ENCODE data around the gene SHC3. TPM values are rescaled to one million over a fixed set of nuclear protein-coding genes. Genes with fewer than 3 reads are reported as not detected.

SHC3 gene
- total RNA-seq, 1 experiment from 2014 or later: 4.0 TPM

DNA sequence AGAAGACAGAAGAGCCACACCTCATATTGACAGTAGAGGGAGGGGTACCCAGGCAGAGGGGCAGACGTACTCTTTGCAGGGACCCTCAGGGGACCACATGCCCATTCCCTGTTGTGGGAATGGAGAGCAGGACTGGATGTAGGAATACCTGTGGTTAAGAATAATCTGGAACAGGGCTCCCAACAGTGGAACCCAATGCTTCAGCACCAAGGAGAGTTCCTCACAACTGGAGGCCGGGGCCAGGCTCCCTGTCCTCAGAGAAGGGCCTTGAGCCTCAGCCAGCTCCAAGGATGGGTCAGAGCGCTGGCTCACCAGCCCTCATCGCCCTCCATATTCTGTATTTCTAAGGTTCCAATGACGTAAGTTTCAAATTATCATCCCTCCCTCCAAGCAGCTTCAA, 7.4 kb upstream of the SHC3 start:
- CTCF ChIA-PET: no interaction called here

DNA sequence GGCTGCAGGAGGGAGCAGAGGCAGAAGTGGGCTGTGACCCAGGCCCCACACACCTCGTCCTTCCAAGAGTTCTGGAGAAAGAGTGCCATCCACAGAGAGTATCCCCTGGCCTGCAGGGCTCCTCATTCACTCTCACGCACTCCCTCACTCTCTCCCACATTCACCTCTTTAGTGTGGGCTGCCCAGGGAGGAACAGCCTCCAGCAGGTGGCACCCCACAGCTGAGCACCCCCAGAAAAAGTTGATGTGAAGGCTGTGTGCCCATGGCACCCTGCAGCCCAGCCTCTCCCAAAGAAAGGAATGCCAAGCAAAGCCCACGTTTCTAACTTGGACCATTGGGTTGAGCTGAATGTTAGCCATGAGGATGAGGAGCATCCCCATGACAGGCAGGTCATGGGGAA, 4.5 kb upstream of the SHC3 start:
- TF ChIP-seq, protein P1, sequence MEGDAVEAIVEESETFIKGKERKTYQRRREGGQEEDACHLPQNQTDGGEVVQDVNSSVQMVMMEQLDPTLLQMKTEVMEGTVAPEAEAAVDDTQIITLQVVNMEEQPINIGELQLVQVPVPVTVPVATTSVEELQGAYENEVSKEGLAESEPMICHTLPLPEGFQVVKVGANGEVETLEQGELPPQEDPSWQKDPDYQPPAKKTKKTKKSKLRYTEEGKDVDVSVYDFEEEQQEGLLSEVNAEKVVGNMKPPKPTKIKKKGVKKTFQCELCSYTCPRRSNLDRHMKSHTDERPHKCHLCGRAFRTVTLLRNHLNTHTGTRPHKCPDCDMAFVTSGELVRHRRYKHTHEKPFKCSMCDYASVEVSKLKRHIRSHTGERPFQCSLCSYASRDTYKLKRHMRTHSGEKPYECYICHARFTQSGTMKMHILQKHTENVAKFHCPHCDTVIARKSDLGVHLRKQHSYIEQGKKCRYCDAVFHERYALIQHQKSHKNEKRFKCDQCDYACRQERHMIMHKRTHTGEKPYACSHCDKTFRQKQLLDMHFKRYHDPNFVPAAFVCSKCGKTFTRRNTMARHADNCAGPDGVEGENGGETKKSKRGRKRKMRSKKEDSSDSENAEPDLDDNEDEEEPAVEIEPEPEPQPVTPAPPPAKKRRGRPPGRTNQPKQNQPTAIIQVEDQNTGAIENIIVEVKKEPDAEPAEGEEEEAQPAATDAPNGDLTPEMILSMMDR (IDR thresholded peaks at IDR 0.05; ENCODE audit: unreplicated experiment): no peak
- no peak for DNase-seq
- CTCF ChIA-PET: no interaction called here
- intact Hi-C loops (cut with micrococcal nuclease; ENCODE audit: unreplicated experiment): loop anchor here (5.0 to 10.0 kb wide), 2 partner anchors 46 to 158 kb away; no protein-coding TSS in a partner anchor
- H3K36me3 Mint-ChIP-seq (ENCODE audit: insufficient read depth, unreplicated experiment): peaks cover 20% of the 10 kb centered on the region
- no peak overlapping the region for H3K27ac Mint-ChIP-seq (ENCODE audit: unreplicated experiment)
- no TSS peak for BruUV-seq (replicated peaks)
- peaks cover 27% of the 10 kb centered on the region for H3K4me1 Mint-ChIP-seq (ENCODE audit: low read depth, unreplicated experiment)
- H3K27me3 Mint-ChIP-seq (ENCODE audit: unreplicated experiment): peaks cover 11% of the 10 kb centered on the region
- H3K9me3 Mint-ChIP-seq (ENCODE audit: low read depth, unreplicated experiment): no peaks in the 10 kb centered on the region
- H3K4me3 Mint-ChIP-seq (ENCODE audit: low read depth, unreplicated experiment): no peak overlapping the region

More for the DNA sequence above, 7.4 kb upstream of the SHC3 start:
- intact Hi-C loops (cut with micrococcal nuclease; ENCODE audit: unreplicated experiment): loop anchor here (10.0 kb wide), 1 partner anchor 161 kb away; no protein-coding TSS in a partner anchor
- Mint-ChIP-seq H3K27ac (ENCODE audit: unreplicated experiment) (no peak overlapping the region), H3K4me3 (ENCODE audit: low read depth, unreplicated experiment) (no peak overlapping the region), H3K27me3 (ENCODE audit: unreplicated experiment) (peaks cover 11% of the 10 kb centered on the region), H3K36me3 (ENCODE audit: insufficient read depth, unreplicated experiment) (no peaks in the 10 kb centered on the region), H3K4me1 (ENCODE audit: low read depth, unreplicated experiment) (peaks cover 7% of the 10 kb centered on the region), H3K9me3 (ENCODE audit: low read depth, unreplicated experiment) (no peaks in the 10 kb centered on the region)
- no peak for DNase-seq
- TF ChIP-seq, protein P1 (IDR thresholded peaks at IDR 0.05; ENCODE audit: unreplicated experiment): no peak
- no TSS peak for BruUV-seq (replicated peaks)

DNA sequence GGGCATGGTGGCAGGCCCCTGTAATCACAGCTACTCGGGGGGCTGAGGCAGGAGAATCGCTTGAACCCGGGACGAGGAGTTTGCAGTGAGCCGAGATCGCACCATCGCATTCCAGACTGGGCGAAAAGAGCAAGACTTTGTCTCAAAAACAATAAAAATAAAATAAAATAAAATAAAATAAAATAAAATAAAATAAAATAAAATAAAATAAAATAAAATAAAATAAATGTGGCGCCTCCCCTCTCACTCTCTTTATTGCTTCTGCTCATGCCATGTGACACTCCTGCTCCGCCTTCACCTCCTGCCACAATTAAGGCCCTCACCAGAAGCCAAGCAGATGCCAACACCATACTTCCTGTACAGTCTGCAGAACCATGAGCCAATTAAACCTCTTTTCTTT, 3.8 kb upstream of the SHC3 start:
- BruUV-seq (replicated peaks): no TSS peak
- no peak for DNase-seq
- CTCF ChIA-PET: no interaction called here
- Mint-ChIP-seq H3K9me3 (ENCODE audit: low read depth, unreplicated experiment) (no peaks in the 10 kb centered on the region), H3K4me1 (ENCODE audit: low read depth, unreplicated experiment) (peaks cover 27% of the 10 kb centered on the region), H3K36me3 (ENCODE audit: insufficient read depth, unreplicated experiment) (peaks cover 20% of the 10 kb centered on the region), H3K27ac (ENCODE audit: unreplicated experiment) (no peak overlapping the region), H3K27me3 (ENCODE audit: unreplicated experiment) (peaks cover 11% of the 10 kb centered on the region), H3K4me3 (ENCODE audit: low read depth, unreplicated experiment) (no peak overlapping the region)
- intact Hi-C loops (cut with micrococcal nuclease; ENCODE audit: unreplicated experiment): loop anchor here (5.0 to 10.0 kb wide), 2 partner anchors 45 to 158 kb away; no protein-coding TSS in a partner anchor
- TF ChIP-seq, protein P1 (IDR thresholded peaks at IDR 0.05; ENCODE audit: unreplicated experiment): no peak

DNA sequence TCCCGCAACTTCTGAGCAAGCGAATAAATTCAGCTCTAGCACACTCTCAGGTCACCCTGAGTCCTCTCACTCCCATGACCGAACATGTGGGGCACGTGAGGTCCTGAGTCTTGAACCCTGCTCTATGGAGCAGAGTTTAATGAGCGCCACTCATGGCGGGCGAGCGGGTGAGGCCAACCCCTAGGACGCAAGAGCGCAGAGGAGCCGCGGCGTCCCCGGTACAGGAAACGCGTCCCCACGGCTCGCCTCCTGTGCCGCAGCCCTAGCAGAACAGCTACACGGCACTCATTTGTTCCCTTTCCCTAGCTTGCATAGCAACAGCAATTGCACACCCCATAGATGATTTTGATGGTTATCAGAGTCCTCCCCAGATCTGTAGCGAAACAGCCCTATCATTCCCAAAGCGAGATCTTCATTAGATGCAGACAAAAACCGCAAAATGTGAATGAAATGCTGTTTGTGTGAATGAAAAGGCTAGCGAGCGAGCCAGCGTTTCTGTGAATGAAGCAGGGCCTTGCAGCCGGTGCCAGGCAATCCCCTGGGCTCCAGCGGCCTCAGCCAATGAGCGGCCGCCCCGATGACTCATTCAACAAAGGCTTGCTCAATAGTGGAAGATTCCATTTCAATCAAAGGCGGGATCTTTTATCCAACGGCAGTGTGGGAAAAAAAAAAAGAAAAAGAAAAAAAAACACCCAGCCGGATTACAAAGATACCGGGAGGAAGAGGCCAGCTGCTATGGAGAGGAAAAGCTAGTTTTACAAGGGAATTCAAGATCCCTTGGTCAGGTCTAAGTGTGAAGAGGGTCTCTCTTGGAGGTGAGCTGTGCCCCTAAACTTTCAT, 1.5 kb upstream of the SHC3 start:
- intact Hi-C loops (cut with micrococcal nuclease; ENCODE audit: unreplicated experiment): loop anchor here (1.0 to 10.0 kb wide), 4 partner anchors 26 to 155 kb away; no protein-coding TSS in a partner anchor

More for the DNA sequence above, 1.5 kb upstream of the SHC3 start:
- Mint-ChIP-seq H3K27me3 (ENCODE audit: unreplicated experiment) (peaks cover 11% of the 10 kb centered on the region), H3K36me3 (ENCODE audit: insufficient read depth, unreplicated experiment) (peaks cover 20% of the 10 kb centered on the region), H3K4me1 (ENCODE audit: low read depth, unreplicated experiment) (peaks cover 37% of the 10 kb centered on the region), H3K9me3 (ENCODE audit: low read depth, unreplicated experiment) (no peaks in the 10 kb centered on the region), H3K4me3 (ENCODE audit: low read depth, unreplicated experiment) (peak overlapping the region; percentile 80), H3K27ac (ENCODE audit: unreplicated experiment) (peak overlapping the region; percentile 97)
- CTCF ChIA-PET: interaction anchor here (0.7 to 1.4 kb wide), 3 partner anchors 26 to 179 kb away, joined by 3 to 7 read pairs (median 3); no protein-coding TSS in a partner anchor
- TF ChIP-seq, protein P1 (IDR thresholded peaks at IDR 0.05; ENCODE audit: unreplicated experiment): no peak
- DNase-seq: peak; percentile 83
- TSS peak; percentile 39 for BruUV-seq (replicated peaks)

Data from Calu3 (cell line).